ENCODE measurements around the gene ISCU.

DNA sequence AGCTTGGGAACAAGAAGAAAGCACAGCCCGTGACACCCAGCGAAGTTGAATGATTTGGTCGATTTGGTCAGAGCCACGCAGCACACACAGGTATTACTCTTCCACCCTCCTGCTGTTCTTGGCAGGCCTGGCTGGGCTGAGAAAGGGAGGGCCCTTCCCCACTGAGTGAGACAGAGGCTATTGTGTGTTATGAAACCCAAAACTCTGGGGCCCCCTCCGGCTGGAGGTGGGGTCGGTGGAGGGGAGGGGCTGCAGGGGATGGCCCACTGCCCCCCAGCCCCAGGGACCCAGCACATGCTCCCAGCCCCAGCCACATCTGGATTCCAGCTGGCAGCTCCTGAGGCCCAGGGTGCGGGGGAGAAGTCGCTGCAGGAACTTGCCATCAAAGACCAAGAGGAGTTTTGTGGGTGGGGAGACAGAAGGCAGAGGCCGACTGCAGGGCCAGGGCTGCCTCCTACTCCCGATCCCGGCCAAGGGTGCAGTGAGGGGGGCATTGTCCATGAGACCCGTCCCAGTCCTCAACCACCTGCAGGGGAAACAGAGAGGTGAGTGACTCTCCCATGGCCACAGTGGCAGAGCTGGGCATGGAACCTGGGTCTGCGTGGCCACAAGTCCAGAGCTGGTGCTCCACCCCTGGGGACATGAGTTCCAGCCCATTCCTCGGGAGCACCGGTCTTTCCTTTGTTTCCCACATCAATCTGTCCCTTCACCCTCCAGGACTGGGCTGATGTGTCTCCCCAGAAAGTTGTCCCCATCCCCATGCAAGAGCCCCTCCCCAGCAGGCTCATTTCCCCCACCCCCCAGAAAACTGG is 26.8 kb downstream of the ISCU start:
- TF ChIP-seq, protein P1, sequence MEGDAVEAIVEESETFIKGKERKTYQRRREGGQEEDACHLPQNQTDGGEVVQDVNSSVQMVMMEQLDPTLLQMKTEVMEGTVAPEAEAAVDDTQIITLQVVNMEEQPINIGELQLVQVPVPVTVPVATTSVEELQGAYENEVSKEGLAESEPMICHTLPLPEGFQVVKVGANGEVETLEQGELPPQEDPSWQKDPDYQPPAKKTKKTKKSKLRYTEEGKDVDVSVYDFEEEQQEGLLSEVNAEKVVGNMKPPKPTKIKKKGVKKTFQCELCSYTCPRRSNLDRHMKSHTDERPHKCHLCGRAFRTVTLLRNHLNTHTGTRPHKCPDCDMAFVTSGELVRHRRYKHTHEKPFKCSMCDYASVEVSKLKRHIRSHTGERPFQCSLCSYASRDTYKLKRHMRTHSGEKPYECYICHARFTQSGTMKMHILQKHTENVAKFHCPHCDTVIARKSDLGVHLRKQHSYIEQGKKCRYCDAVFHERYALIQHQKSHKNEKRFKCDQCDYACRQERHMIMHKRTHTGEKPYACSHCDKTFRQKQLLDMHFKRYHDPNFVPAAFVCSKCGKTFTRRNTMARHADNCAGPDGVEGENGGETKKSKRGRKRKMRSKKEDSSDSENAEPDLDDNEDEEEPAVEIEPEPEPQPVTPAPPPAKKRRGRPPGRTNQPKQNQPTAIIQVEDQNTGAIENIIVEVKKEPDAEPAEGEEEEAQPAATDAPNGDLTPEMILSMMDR (IDR thresholded peaks at IDR 0.05; ENCODE audit: insufficient read depth, low read length, poor library complexity, severe bottlenecking), result no peak
- TF ChIP-seq EZH2phosphoT487 (conservative IDR thresholded peaks at IDR 0.05; ENCODE audit: low read length), result no peak
